ENCODE results near the gene TNIK. TPM values are rescaled to one million over a fixed set of nuclear protein-coding genes. Genes with fewer than 3 reads are reported as not detected.

TNIK gene
- total RNA-seq, 6 donors from 2014 or later: 23.2 to 74.4 (median 38.3) TPM

GRCh38 chr3:171225708-171226107 is 234.5 kb downstream of the TNIK start:
- no peaks in the 10 kb centered on the region for H3K36me3 ChIP-seq
- DNase-seq: no peak
- H3K27ac ChIP-seq: no peak overlapping the region
- no peaks in the 10 kb centered on the region for H3K4me1 ChIP-seq
- TF ChIP-seq EP300 (IDR thresholded peaks at IDR 0.05) (no peak), POLR2AphosphoS5 (IDR thresholded peaks at IDR 0.05) (no peak), CTCF (IDR thresholded peaks at IDR 0.05) (no peak), POLR2A (IDR thresholded peaks at IDR 0.05) (no peak)
- no peaks in the 10 kb centered on the region for H3K27me3 ChIP-seq
- no peak for ATAC-seq (ENCODE audit: low FRiP score in 2 of 2)
- H3K4me3 ChIP-seq: no peak overlapping the region
- no peaks in the 10 kb centered on the region for H3K9me3 ChIP-seq
- 88% methylated on average over 1 of the region's 1 CpG for WGBS, 2 donors

GRCh38 chr3:171225165-171225564 is 235.0 kb downstream of the TNIK start:
- ATAC-seq (ENCODE audit: low FRiP score in 2 of 2) (no peak), DNase-seq (no peak)
- Histone ChIP-seq H3K4me3 (no peak overlapping the region), H3K27me3 (no peaks in the 10 kb centered on the region), H3K27ac (no peak overlapping the region), H3K4me1 (no peaks in the 10 kb centered on the region), H3K36me3 (no peaks in the 10 kb centered on the region), H3K9me3 (no peaks in the 10 kb centered on the region)
- TF ChIP-seq CTCF (IDR thresholded peaks at IDR 0.05): no peak
- no peak for TF ChIP-seq EP300 (IDR thresholded peaks at IDR 0.05)
- no peak for TF ChIP-seq POLR2AphosphoS5 (IDR thresholded peaks at IDR 0.05)
- TF ChIP-seq POLR2A (IDR thresholded peaks at IDR 0.05): no peak
- WGBS, 2 donors: 77 to 86% methylated on average over 2 of the region's 2 CpGs

GRCh38 chr3:171223396-171223795 is 236.8 kb downstream of the TNIK start:
- WGBS, 2 donors: 85 to 90% methylated on average over 1 of the region's 1 CpG
- Histone ChIP-seq H3K36me3 (no peaks in the 10 kb centered on the region), H3K4me1 (no peaks in the 10 kb centered on the region), H3K4me3 (no peak overlapping the region), H3K27ac (no peak overlapping the region), H3K27me3 (no peaks in the 10 kb centered on the region), H3K9me3 (no peaks in the 10 kb centered on the region)
- TF ChIP-seq POLR2A (IDR thresholded peaks at IDR 0.05) (no peak), POLR2AphosphoS5 (IDR thresholded peaks at IDR 0.05) (no peak), CTCF (IDR thresholded peaks at IDR 0.05) (no peak), EP300 (IDR thresholded peaks at IDR 0.05) (no peak)
- no peak for ATAC-seq (ENCODE audit: low FRiP score in 2 of 2)
- DNase-seq: no peak

GRCh38 chr3:171222995-171223394 is 237.2 kb downstream of the TNIK start:
- H3K4me1 ChIP-seq: no peaks in the 10 kb centered on the region
- ATAC-seq (ENCODE audit: low FRiP score in 2 of 2): no peak
- WGBS, 2 donors: 71 to 73% methylated on average over 5 of the region's 5 CpGs
- no peak for DNase-seq
- H3K9me3 ChIP-seq: no peaks in the 10 kb centered on the region
- no peaks in the 10 kb centered on the region for H3K36me3 ChIP-seq
- H3K4me3 ChIP-seq: no peak overlapping the region
- no peak for TF ChIP-seq CTCF (IDR thresholded peaks at IDR 0.05)
- TF ChIP-seq POLR2AphosphoS5 (IDR thresholded peaks at IDR 0.05): no peak
- TF ChIP-seq POLR2A (IDR thresholded peaks at IDR 0.05): no peak
- no peak for TF ChIP-seq EP300 (IDR thresholded peaks at IDR 0.05)
- no peaks in the 10 kb centered on the region for H3K27me3 ChIP-seq
- H3K27ac ChIP-seq: no peak overlapping the region

GRCh38 chr3:171221597-171221996 is 238.6 kb downstream of the TNIK start:
- Histone ChIP-seq H3K9me3 (no peaks in the 10 kb centered on the region), H3K27ac (no peak overlapping the region), H3K4me1 (no peaks in the 10 kb centered on the region), H3K27me3 (no peaks in the 10 kb centered on the region), H3K4me3 (no peak overlapping the region), H3K36me3 (no peaks in the 10 kb centered on the region)
- ATAC-seq (ENCODE audit: low FRiP score in 2 of 2): no peak
- TF ChIP-seq POLR2A (IDR thresholded peaks at IDR 0.05): no peak
- no peak for TF ChIP-seq EP300 (IDR thresholded peaks at IDR 0.05)
- TF ChIP-seq CTCF (IDR thresholded peaks at IDR 0.05): no peak
- TF ChIP-seq POLR2AphosphoS5 (IDR thresholded peaks at IDR 0.05): no peak
- 92 to 96% methylated on average over 2 of the region's 2 CpGs for WGBS, 2 donors
- no peak for DNase-seq

Data from upper lobe of left lung (tissue), 6 donors.